Measurements from ENCODE around the gene GLDC.

- TF ChIP-seq CTCF (IDR thresholded peaks at IDR 0.05; ENCODE audit: low read depth, low read length, missing input control) (no peak), REST (IDR thresholded peaks at IDR 0.05) (no peak), RAD21 (IDR thresholded peaks at IDR 0.05) (no peak), ZBTB33 (IDR thresholded peaks at IDR 0.05) (no peak), GABPA (IDR thresholded peaks at IDR 0.05 in 1 of 2, conservative IDR thresholded peaks at IDR 0.05 in 1 of 2) (no peak), TAF1 (conservative IDR thresholded peaks at IDR 0.05) (no peak), YY1 (IDR thresholded peaks at IDR 0.05) (no peak), JUND (IDR thresholded peaks at IDR 0.05) (no peak)
These were observed 96.3 kb downstream of the GLDC start for GRCh38 chr9:6549106-6549800.

Measured in liver (tissue), 3 donors.